ENCODE data around the gene MC2R.

DNA sequence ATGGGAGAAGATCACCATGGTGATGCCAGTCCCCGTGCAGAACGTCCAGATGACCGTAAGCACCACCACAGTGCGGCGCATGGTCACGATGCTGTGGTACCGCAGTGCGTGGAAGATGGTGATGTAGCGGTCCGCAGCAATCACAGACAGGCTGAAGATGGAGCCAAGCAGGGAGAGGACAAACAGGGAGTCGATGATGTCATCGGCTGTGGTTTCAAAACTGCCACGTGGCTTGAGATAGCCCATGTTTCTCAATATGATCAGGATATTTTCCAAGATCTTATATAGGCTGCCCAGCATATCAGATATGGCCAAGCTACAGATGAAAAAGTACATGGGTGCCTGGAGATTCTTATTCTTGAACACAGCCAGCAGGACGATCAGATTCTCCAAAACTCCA lies 30.3 kb downstream of the MC2R start:
- TF ChIP-seq EZH2 (IDR thresholded peaks at IDR 0.05; ENCODE audit: insufficient read depth, poor library complexity, severe bottlenecking) (no peak), EZH2phosphoT487 (IDR thresholded peaks at IDR 0.05; ENCODE audit: insufficient read depth, low read depth) (no peak)
